ENCODE data around the gene PABPN1.

Gene PABPN1

GRCh38 chr14:23344481-23344880 lies 23.2 kb downstream of the PABPN1 start:
- Mint-ChIP-seq H3K4me3 (no peak overlapping the region), H3K36me3 (no peaks in the 10 kb centered on the region), H3K9me3 (ENCODE audit: low read depth) (no peaks in the 10 kb centered on the region), H3K27me3 (no peaks in the 10 kb centered on the region), H3K27ac (no peak overlapping the region), H3K4me1 (ENCODE audit: low read depth) (no peaks in the 10 kb centered on the region)

GRCh38 chr14:23345987-23346692 lies 24.9 kb downstream of the PABPN1 start:
- Mint-ChIP-seq H3K4me1 (ENCODE audit: low read depth) (peaks cover 2% of the 10 kb centered on the region), H3K4me3 (no peak overlapping the region), H3K27me3 (peaks cover 4% of the 10 kb centered on the region), H3K27ac (no peak overlapping the region), H3K9me3 (ENCODE audit: low read depth) (no peaks in the 10 kb centered on the region), H3K36me3 (peaks cover 2% of the 10 kb centered on the region)

- H3K27ac Mint-ChIP-seq = no peak overlapping the region
- peaks cover 4% of the 10 kb centered on the region for H3K4me1 Mint-ChIP-seq (ENCODE audit: low read depth)
- no peak overlapping the region for H3K4me3 Mint-ChIP-seq
- H3K27me3 Mint-ChIP-seq = peaks cover 6% of the 10 kb centered on the region
- no peaks in the 10 kb centered on the region for H3K9me3 Mint-ChIP-seq (ENCODE audit: low read depth)
- H3K36me3 Mint-ChIP-seq = peaks cover 2% of the 10 kb centered on the region
These were observed 25.6 kb downstream of the PABPN1 start for GRCh38 chr14:23346693-23347405.

GRCh38 chr14:23347406-23348296 lies 26.4 kb downstream of the PABPN1 start:
- H3K36me3 Mint-ChIP-seq = peaks cover 2% of the 10 kb centered on the region
- H3K27ac Mint-ChIP-seq = no peak overlapping the region
- H3K4me3 Mint-ChIP-seq = no peak overlapping the region
- peaks cover 6% of the 10 kb centered on the region for H3K27me3 Mint-ChIP-seq
- no peaks in the 10 kb centered on the region for H3K9me3 Mint-ChIP-seq (ENCODE audit: low read depth)
- H3K4me1 Mint-ChIP-seq (ENCODE audit: low read depth) = peaks cover 4% of the 10 kb centered on the region

- Mint-ChIP-seq H3K27me3 (peaks cover 6% of the 10 kb centered on the region), H3K27ac (no peak overlapping the region), H3K36me3 (peaks cover 2% of the 10 kb centered on the region)
These were observed 27.0 kb downstream of the PABPN1 start for GRCh38 chr14:23348297-23348655.

GRCh38 chr14:23349156-23349845 lies 28.0 kb downstream of the PABPN1 start:
- H3K27me3 Mint-ChIP-seq = peaks cover 8% of the 10 kb centered on the region
- no peak overlapping the region for H3K4me3 Mint-ChIP-seq
- H3K4me1 Mint-ChIP-seq (ENCODE audit: low read depth) = peaks cover 10% of the 10 kb centered on the region
- peaks cover 2% of the 10 kb centered on the region for H3K36me3 Mint-ChIP-seq
- no peaks in the 10 kb centered on the region for H3K9me3 Mint-ChIP-seq (ENCODE audit: low read depth)
- no peak overlapping the region for H3K27ac Mint-ChIP-seq

More at GRCh38 chr14:23348297-23348655, 27.0 kb downstream of the PABPN1 start:
- no peak overlapping the region for H3K4me3 Mint-ChIP-seq
- H3K9me3 Mint-ChIP-seq (ENCODE audit: low read depth) = no peaks in the 10 kb centered on the region
- peaks cover 8% of the 10 kb centered on the region for H3K4me1 Mint-ChIP-seq (ENCODE audit: low read depth)

GRCh38 chr14:23351681-23352505 lies 30.6 kb downstream of the PABPN1 start:
- Mint-ChIP-seq H3K9me3 (ENCODE audit: low read depth) (no peaks in the 10 kb centered on the region), H3K4me3 (peak overlapping the region; percentile 92), H3K27me3 (peaks cover 8% of the 10 kb centered on the region), H3K27ac (no peak overlapping the region), H3K36me3 (peaks cover 2% of the 10 kb centered on the region), H3K4me1 (ENCODE audit: low read depth) (peaks cover 10% of the 10 kb centered on the region)

GRCh38 chr14:23352506-23353432 lies 31.5 kb downstream of the PABPN1 start, which contains the start of gene SLC22A17:
SLC22A17 (minus strand) TSS chr14:23352887.
- Mint-ChIP-seq H3K9me3 (ENCODE audit: low read depth) (no peaks in the 10 kb centered on the region), H3K36me3 (peaks cover 2% of the 10 kb centered on the region), H3K4me1 (ENCODE audit: low read depth) (peaks cover 10% of the 10 kb centered on the region), H3K4me3 (peak within 1 kb of the TSS; percentile 92), H3K27me3 (peaks cover 8% of the 10 kb centered on the region), H3K27ac (no peak within 1 kb of the TSS)

GRCh38 chr14:23353433-23353780 lies 32.1 kb downstream of the PABPN1 start:
- peaks cover 8% of the 10 kb centered on the region for H3K27me3 Mint-ChIP-seq
- H3K9me3 Mint-ChIP-seq (ENCODE audit: low read depth) = no peaks in the 10 kb centered on the region
- H3K27ac Mint-ChIP-seq = no peak overlapping the region
- H3K4me3 Mint-ChIP-seq = peak overlapping the region; percentile 92
- H3K36me3 Mint-ChIP-seq = peaks cover 2% of the 10 kb centered on the region
- peaks cover 10% of the 10 kb centered on the region for H3K4me1 Mint-ChIP-seq (ENCODE audit: low read depth)

- no peak overlapping the region for H3K4me3 Mint-ChIP-seq
- no peak overlapping the region for H3K27ac Mint-ChIP-seq
- no peaks in the 10 kb centered on the region for H3K9me3 Mint-ChIP-seq (ENCODE audit: low read depth)
- peaks cover 2% of the 10 kb centered on the region for H3K36me3 Mint-ChIP-seq
- H3K4me1 Mint-ChIP-seq (ENCODE audit: low read depth) = peaks cover 10% of the 10 kb centered on the region
- H3K27me3 Mint-ChIP-seq = peaks cover 8% of the 10 kb centered on the region
These were observed 33.7 kb downstream of the PABPN1 start for GRCh38 chr14:23354990-23355389.

- H3K4me3 Mint-ChIP-seq = no peak overlapping the region
- H3K9me3 Mint-ChIP-seq (ENCODE audit: low read depth) = no peaks in the 10 kb centered on the region
- H3K36me3 Mint-ChIP-seq = no peaks in the 10 kb centered on the region
- peaks cover 5% of the 10 kb centered on the region for H3K27me3 Mint-ChIP-seq
- H3K4me1 Mint-ChIP-seq (ENCODE audit: low read depth) = peaks cover 10% of the 10 kb centered on the region
- no peak overlapping the region for H3K27ac Mint-ChIP-seq
These were observed 34.7 kb downstream of the PABPN1 start for GRCh38 chr14:23355871-23356435.

GRCh38 chr14:23356662-23357061 lies 35.4 kb downstream of the PABPN1 start:
- Mint-ChIP-seq H3K4me3 (no peak overlapping the region), H3K27ac (no peak overlapping the region), H3K36me3 (no peaks in the 10 kb centered on the region), H3K9me3 (ENCODE audit: low read depth) (no peaks in the 10 kb centered on the region), H3K27me3 (peaks cover 2% of the 10 kb centered on the region), H3K4me1 (ENCODE audit: low read depth) (peaks cover 6% of the 10 kb centered on the region)

GRCh38 chr14:23357261-23357660 lies 36.0 kb downstream of the PABPN1 start:
- Mint-ChIP-seq H3K4me1 (ENCODE audit: low read depth) (peaks cover 6% of the 10 kb centered on the region), H3K27ac (no peak overlapping the region), H3K27me3 (peaks cover 2% of the 10 kb centered on the region)

More at GRCh38 chr14:23357261-23357660, 36.0 kb downstream of the PABPN1 start:
- no peak overlapping the region for H3K4me3 Mint-ChIP-seq
- H3K36me3 Mint-ChIP-seq = no peaks in the 10 kb centered on the region
- no peaks in the 10 kb centered on the region for H3K9me3 Mint-ChIP-seq (ENCODE audit: low read depth)

All from activated naive CD8-positive, alpha-beta T cell (primary cell).